ENCODE measurements around the gene MESD.
"Not testable (repeated sequence)": the region's sequence is repeated elsewhere in the genome, so short reads cannot be mapped to it uniquely, and the experiment has no call there.

MESD gene

GRCh38 chr15:80988148-80988796 lies 1.3 kb downstream of the MESD start:
- DNase-seq, result no peak

DNA sequence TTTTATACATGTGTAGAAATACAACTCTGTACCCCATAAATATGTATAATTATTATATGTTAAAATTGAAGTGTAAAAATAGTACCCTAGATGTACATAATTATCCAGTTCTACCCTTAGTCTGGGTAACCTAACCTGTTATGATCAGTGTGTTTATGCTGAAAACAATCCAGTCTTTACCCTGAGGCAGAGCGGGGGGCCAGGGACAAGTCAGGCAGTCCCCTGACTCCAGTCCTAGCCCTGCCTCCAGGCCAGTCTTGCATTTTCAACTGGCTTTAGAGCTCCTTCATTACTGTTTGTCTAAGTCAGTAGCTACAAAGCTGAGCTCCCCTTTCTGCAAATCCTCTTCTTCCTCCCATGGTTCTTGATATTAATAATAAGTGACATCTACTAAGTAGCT lies 3.1 kb downstream of the MESD start:
- DNase-seq, result no peak

DNA sequence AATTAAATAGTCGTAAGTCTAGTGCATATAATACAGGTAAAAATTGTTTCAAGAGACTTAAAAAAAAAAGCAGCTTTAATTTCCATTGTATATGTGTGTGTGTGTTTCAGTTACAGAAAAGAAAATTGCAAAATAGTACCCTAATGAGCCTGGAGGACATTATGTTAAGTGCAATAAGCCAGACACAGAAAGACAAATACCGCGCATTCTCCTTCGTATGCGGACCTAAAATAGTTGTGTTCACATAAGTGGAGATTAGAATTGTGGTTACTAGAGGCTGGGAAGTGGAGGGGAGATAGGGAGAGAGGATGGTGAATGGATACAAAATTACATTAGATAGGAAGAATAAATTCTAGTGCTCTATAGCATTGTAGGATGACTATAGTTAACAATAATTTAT lies 3.6 kb downstream of the MESD start:
- DNase-seq, result no peak

DNA sequence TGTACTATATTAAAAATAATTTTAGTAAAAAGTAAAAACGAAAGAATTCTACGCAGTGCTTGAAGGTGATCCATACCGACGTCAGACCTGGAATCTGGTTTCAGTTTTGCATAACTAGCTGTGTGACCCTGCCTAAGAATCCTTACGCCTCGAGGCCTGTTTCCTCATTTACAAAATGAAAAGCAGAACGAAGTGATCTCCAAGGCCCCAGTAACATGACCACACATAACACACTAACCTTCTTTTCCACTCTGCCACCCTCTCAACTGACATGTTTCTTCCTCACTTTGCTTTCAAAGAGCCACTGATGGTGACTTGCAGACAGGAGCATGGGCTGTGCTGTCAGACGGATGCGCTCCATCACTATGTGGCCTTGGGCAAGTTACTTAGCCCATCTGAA lies 4.8 kb downstream of the MESD start:
- no peak for DNase-seq

GRCh38 chr15:80982839-80983238 lies 6.8 kb downstream of the MESD start:
- no peak for DNase-seq

GRCh38 chr15:80982205-80982604 lies 7.4 kb downstream of the MESD start:
- DNase-seq, result no peak

- DNase-seq, result no peak
Observed at GRCh38 chr15:80979538-80980200, 9.9 kb downstream of the MESD start.

DNA sequence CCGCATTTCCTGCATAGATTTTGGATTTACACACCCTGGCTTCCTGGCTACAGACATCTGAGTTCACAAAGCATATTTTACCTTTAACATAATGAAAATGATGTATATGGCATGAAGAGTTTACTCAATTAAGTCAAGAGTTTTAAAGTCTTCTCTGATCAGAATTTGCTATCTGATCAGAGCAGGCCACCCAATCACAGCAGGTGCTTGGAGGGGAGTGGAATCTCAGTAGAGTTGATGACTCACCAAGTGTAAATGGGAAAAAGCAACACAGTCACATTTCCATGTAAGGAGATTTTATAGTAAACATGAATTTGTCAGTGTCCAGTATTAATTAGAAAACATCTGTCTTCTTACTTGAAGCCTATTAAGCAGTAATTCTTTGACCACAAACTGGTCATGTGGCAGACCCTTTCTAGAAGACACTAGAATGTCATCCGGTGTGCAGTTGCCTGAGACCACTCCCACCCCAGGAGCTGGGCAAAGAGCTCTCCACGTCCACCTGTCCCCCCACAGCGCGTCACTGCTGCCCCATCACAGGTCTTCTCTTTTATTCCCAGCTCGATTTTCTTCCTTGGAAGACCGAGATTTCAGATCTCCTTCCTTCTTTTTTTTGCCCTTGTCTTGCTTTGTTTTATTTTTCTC lies 10.8 kb downstream of the MESD start:
- no peak for DNase-seq

- DNase-seq, result no peak
Observed at GRCh38 chr15:80977627-80978036, 12.0 kb downstream of the MESD start.

DNA sequence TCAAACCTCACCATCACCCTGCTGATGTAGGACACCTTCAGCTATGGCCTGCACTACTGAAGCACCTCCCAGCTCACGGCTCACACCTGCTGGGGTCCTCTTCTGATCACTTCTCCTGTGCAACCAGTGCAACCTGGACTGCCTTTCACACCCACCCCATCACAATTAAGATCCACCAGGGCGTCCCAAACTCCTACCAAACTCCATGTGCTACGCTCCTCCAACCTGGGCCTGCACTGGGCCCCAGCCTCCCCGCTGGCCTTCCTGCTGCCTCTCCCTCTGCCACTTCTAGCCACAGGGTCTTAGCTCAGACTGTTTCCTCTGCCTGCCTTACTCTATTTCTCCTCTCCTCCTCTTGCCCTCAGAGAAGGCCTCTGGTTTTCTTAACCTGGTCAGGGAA lies 12.8 kb downstream of the MESD start:
- DNase-seq, result no peak

- no peak for DNase-seq
Observed at GRCh38 chr15:80974914-80975313, 14.7 kb downstream of the MESD start.

DNA sequence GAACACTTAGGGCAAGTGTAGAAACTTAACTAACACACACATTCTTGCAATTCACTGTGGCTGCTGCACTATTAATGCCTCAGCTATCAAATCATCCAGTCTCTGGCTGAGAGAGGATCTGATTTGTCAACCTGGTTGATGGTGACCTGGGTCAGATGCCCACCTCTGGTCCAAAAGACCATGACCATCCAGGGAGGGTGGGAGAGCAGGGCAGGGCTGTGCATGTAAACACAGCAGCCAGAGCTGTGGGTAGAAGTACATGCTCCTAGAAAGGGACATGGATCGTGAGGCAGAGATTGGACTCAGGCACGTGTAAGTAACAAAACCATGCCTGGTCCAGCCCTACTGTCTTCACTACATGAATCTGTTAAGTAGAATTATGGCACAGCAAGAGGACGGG lies 17.3 kb downstream of the MESD start:
- no peak for DNase-seq

DNA sequence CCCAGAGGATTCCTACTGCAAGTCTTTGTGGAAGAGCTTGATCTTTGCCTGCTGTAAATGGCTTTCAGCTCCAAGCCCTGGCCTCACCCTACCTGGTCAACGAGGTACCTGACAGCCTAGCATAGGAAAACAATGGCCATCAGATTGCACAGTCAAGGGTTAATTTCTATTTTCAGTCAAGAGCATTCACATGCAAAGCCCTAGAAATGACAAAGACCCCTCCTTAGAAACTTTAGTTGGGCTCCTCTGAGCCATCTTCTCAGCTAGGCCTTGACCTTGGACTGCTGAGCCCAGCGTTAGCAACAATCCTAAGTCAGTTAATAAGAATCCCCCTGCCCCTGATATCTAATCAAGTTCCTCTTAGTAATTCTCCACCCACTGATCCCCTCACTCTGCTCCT lies 18.5 kb downstream of the MESD start:
- DNase-seq, result no peak

DNA sequence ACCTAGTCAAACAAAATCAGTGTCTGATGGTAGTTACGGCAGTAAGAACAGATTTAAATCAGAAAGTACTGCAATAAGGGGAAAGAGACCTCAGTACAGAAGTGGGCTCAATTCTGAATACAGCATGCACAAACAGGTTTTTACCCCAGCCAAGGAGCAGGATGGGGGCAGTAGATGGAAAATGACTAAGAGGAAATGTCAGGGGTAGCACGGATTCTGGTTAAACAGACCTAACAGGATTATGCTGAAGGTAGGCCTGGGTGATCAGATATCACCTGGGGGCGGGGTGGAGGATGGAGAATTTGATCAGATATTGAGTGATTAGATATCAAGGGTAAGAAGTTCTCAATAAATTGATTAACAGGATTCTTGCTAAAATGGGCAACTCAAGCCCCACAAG lies 19.0 kb downstream of the MESD start:
- no peak for DNase-seq

- peak in 1 of 2 experiments; percentile 72 for DNase-seq
Observed at GRCh38 chr15:80970018-80970657, 19.5 kb downstream of the MESD start.

DNA sequence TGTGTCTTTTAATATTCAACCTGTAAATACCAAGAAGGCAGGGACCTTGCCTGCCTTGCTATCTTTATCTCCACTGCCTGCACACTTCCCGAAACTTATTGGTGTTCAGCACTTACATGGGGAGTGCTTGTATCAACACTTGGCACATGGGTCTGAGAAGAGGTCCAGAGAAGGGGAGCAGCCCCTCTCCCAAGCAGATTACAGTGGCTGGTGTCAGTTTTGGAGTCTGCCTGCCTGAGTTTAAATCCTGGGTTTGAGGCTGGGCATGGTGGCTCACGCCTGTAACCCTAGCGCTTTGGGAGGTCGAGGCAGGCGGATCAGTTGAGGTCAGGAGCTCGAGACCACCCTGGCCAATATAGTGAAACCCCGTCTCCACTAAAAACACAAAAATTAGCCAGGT lies 20.3 kb downstream of the MESD start:
- no peak for DNase-seq

GRCh38 chr15:80967991-80968510 lies 21.6 kb downstream of the MESD start:
- no peak for DNase-seq

DNA sequence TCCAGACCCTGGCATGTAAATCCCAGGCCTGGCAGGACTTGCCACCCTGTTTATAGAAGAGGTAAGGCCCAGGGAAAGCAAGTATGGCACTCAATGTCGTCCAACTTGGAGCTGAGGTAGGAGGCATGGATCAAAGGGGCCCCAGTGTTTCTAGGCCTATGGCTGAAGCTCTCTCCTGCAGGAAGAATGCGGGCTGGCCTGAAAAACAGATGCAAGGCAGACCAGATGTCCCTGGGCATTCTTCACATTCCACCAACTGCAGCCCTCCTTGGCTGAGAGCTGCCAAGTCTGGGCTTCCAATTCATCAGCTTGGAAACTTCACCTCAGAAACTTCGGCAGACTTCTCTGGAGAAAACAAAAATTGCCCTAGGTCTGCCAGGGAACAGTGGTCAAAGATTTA lies 22.2 kb downstream of the MESD start:
- no peak for DNase-seq

DNA sequence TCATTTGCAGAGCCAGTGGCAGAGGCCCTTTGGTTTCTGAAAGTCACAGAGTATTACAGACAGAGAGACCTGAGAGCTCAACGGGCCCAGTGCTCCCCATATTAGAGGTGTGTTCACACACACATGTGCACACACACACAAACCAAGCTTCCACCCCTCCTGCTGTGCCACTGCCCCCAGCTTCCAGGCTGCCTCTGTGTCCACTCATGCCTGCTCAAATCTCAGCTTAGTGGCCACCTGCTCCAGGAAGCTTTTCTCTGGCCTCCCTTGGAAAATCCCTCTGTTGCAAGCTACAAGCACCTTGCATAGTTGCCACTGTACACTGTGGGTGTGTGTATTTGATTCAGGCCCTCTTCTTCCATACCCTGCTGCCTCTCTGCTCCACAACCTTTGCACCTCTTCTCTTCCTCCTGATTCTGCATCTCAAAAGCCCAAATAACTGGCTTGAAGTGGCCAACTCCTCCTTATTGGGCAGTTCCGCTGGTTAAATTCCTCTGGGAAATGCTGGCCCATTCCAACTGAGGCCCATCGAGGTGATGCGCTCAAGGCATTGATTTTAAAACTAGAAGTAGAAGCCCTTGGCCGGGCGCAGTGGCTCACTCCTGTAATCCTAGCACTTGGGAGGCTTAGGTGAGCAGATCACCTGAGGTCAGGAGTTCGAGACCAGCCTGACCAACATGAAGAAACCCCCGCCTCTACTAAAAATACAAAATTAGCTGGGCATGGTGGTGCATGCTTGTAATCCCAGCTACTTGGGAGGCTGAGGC lies 23.0 kb downstream of the MESD start:
- no peak for DNase-seq

DNA sequence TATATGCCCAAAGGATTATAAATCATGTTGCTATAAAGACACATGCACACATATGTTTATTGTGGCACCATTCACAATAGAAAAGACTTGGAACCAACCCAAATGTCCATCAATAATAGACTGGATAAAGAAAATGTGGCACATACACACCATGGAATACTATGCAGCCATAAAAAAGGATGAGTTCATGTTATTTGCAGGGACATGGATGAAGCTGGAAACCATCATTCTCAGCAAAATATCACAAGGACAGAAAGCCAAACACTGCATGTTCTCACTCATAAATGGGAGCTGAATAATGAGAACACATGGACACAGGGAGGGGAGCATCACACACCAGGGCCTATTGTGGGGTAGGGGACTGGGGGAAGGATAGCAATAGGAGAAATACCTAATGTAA lies 24.2 kb downstream of the MESD start:
- not testable (repeated sequence) for DNase-seq

- no peak for DNase-seq
Observed at GRCh38 chr15:80958818-80959495, 30.7 kb downstream of the MESD start.

DNA sequence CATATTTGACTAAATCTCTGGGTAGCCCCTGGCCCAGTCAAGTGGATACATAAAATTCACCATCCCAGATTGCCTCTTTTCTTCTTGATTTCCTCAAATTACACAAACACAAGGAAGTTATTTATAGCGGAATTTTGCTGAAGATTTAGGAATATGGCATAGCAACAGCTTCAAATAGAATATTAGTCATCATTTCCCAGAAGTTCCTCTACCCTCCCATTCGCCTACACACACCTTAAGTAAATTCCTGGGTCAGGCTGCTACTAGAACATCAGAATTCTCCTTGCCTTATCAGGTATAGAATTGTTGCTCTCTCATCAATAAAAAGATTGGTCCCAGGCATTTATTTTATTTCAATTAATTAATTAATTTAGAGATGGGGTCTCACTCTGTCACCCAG lies 31.6 kb downstream of the MESD start:
- DNase-seq, result no peak
